ENCODE measurements around the gene IL12A.

DNA sequence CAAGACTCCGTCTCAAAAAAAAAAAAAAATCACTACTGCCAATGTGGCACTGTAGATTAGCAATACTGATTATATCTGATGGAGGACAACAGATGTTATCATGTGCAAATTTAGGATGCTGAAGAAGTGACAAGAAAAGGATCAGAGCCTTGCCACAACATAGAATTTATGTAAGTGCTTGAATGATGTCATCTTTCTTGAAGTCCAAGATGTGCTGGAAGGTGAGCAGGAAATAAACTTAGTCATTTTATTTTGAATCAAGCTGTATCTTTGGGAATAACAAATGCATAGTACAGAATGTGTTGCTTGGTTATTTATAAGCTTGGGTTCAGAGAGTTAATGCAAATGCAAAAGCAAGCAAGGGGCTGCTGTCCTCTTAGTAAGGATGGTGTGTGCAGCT is 47.1 kb downstream of the IL12A start:
- no peak for TF ChIP-seq CTCF (IDR thresholded peaks at IDR 0.05)
- no peak for TF ChIP-seq POLR2A (IDR thresholded peaks at IDR 0.05)

All from testis (tissue), 2 donors.